Measurements from ENCODE around the gene DACH1. TPM values are rescaled to one million over a fixed set of nuclear protein-coding genes. Genes with fewer than 3 reads are reported as not detected.
A peak's percentile ranks its signal among the peaks of the same experiment; 100 is the strongest.

Gene DACH1
- total RNA-seq, 4 donors from 2014 or later, result 1.0 to 6.3 (median 2.4) TPM

GRCh38 chr13:71871844-71872243 is 4.8 kb upstream of the DACH1 start:
- TF ChIP-seq POLR2AphosphoS5 (IDR thresholded peaks at IDR 0.05) (no peak), CTCF (IDR thresholded peaks at IDR 0.05) (no peak), POLR2A (IDR thresholded peaks at IDR 0.05) (no peak), EP300 (IDR thresholded peaks at IDR 0.05) (no peak)
- no peak overlapping the region for H3K27ac ChIP-seq
- peaks cover 31% of the 10 kb centered on the region for H3K27me3 ChIP-seq
- peaks cover 9% of the 10 kb centered on the region for H3K4me1 ChIP-seq
- no peak overlapping the region for H3K4me3 ChIP-seq
- H3K9me3 ChIP-seq, result no peaks in the 10 kb centered on the region
- no peaks in the 10 kb centered on the region for H3K36me3 ChIP-seq
- DNase-seq (ENCODE audit: low spot score in 2 of 2), result no peak
- WGBS, result 57% methylated on average over 1 of the region's 1 CpG

GRCh38 chr13:71871176-71871754 is 4.3 kb upstream of the DACH1 start:
- Histone ChIP-seq H3K4me1 (peaks cover 14% of the 10 kb centered on the region), H3K9me3 (no peaks in the 10 kb centered on the region), H3K36me3 (no peaks in the 10 kb centered on the region), H3K27ac (no peak overlapping the region), H3K4me3 (no peak overlapping the region), H3K27me3 (peaks cover 35% of the 10 kb centered on the region)
- DNase-seq (ENCODE audit: low spot score in 2 of 2), result no peak
- WGBS, result 32% methylated on average over 3 of the region's 3 CpGs
- TF ChIP-seq EP300 (IDR thresholded peaks at IDR 0.05) (no peak), CTCF (IDR thresholded peaks at IDR 0.05) (no peak), POLR2AphosphoS5 (IDR thresholded peaks at IDR 0.05) (no peak), POLR2A (IDR thresholded peaks at IDR 0.05) (no peak)

GRCh38 chr13:71870100-71870499 is 3.1 kb upstream of the DACH1 start:
- H3K4me1 ChIP-seq, result peaks cover 25% of the 10 kb centered on the region
- H3K9me3 ChIP-seq, result no peaks in the 10 kb centered on the region
- no peak overlapping the region for H3K27ac ChIP-seq
- no peaks in the 10 kb centered on the region for H3K36me3 ChIP-seq
- peaks cover 46% of the 10 kb centered on the region for H3K27me3 ChIP-seq
- WGBS, result 23% methylated on average over 8 of the region's 8 CpGs
- no peak for DNase-seq (ENCODE audit: low spot score in 2 of 2)
- H3K4me3 ChIP-seq, result no peak overlapping the region
- no peak for TF ChIP-seq EP300 (IDR thresholded peaks at IDR 0.05)
- no peak for TF ChIP-seq CTCF (IDR thresholded peaks at IDR 0.05)
- TF ChIP-seq POLR2AphosphoS5 (IDR thresholded peaks at IDR 0.05), result no peak
- TF ChIP-seq POLR2A (IDR thresholded peaks at IDR 0.05), result no peak

- peaks cover 55% of the 10 kb centered on the region for H3K27me3 ChIP-seq
- H3K27ac ChIP-seq, result no peak overlapping the region
- DNase-seq (ENCODE audit: low spot score in 2 of 2), result no peak
- H3K36me3 ChIP-seq, result no peaks in the 10 kb centered on the region
- TF ChIP-seq POLR2A (IDR thresholded peaks at IDR 0.05) (no peak), CTCF (IDR thresholded peaks at IDR 0.05) (no peak), POLR2AphosphoS5 (IDR thresholded peaks at IDR 0.05) (no peak), EP300 (IDR thresholded peaks at IDR 0.05) (no peak)
- H3K4me1 ChIP-seq, result peaks cover 33% of the 10 kb centered on the region
- H3K9me3 ChIP-seq, result no peaks in the 10 kb centered on the region
- H3K4me3 ChIP-seq, result no peak overlapping the region
- WGBS, result 85% methylated on average over 5 of the region's 5 CpGs
Measured at GRCh38 chr13:71869274-71869673, 2.3 kb upstream of the DACH1 start.

GRCh38 chr13:71866335-71867130 is 471 bp downstream of the DACH1 start:
- DNase-seq (ENCODE audit: low spot score in 2 of 2), result peak in 1 of 2 donors; percentile 74
- TF ChIP-seq CTCF (IDR thresholded peaks at IDR 0.05) (no peak), POLR2AphosphoS5 (IDR thresholded peaks at IDR 0.05) (no peak), EP300 (IDR thresholded peaks at IDR 0.05) (no peak), POLR2A (IDR thresholded peaks at IDR 0.05) (no peak)
- peaks cover 65% of the 10 kb centered on the region for H3K27me3 ChIP-seq
- H3K4me3 ChIP-seq, result peak overlapping the region; percentile 62
- under 1% methylated on average over 72 of the region's 77 CpGs for WGBS
- no peaks in the 10 kb centered on the region for H3K9me3 ChIP-seq
- no peaks in the 10 kb centered on the region for H3K36me3 ChIP-seq
- peak overlapping the region; percentile 65 for H3K27ac ChIP-seq
- H3K4me1 ChIP-seq, result peaks cover 34% of the 10 kb centered on the region

All from suprapubic skin (tissue), 4 donors.